HCEC 1CT (cell line): ENCODE results near the gene ZNF564.
"Not testable (repeated sequence)": the region's sequence is repeated elsewhere in the genome, so short reads cannot be mapped to it uniquely, and the experiment has no call there.

Experiments
- DNase-seq: peaks from one replicate; pipeline ENCODE4 v3.0.0-alpha.2; 2017

Gene ZNF564

GRCh38 chr19:12551060-12551832, at the start of gene ZNF564:
ZNF564 (minus strand) TSS chr19:12551482; CDS start chr19:12551332, 150 bp downstream.
- DNase-seq = peak; percentile 98

GRCh38 chr19:12597594-12597993, 46.3 kb upstream of the ZNF564 start:
- DNase-seq = no peak

- DNase-seq = no peak
Observed at GRCh38 chr19:12596927-12597548, 45.8 kb upstream of the ZNF564 start.

GRCh38 chr19:12596485-12596884, 45.2 kb upstream of the ZNF564 start:
- no peak for DNase-seq

- DNase-seq = no peak
Observed at GRCh38 chr19:12581100-12581499, 29.8 kb upstream of the ZNF564 start.

- DNase-seq = peak; percentile 84
Observed at GRCh38 chr19:12580180-12580694, 29.0 kb upstream of the ZNF564 start.

- DNase-seq = no peak
Observed at GRCh38 chr19:12578641-12579040, 27.4 kb upstream of the ZNF564 start.

- no peak for DNase-seq
Observed at GRCh38 chr19:12574036-12574435, 22.8 kb upstream of the ZNF564 start.

GRCh38 chr19:12567951-12568350, 16.7 kb upstream of the ZNF564 start:
- peak; percentile 2 for DNase-seq

GRCh38 chr19:12566380-12566779, 15.1 kb upstream of the ZNF564 start:
- not testable (repeated sequence) for DNase-seq

- peak; percentile 81 for DNase-seq
Observed at GRCh38 chr19:12564016-12564664, 12.9 kb upstream of the ZNF564 start.

GRCh38 chr19:12555456-12555930, 4.2 kb upstream of the ZNF564 start:
- DNase-seq = no peak

GRCh38 chr19:12546903-12547302, 4.4 kb downstream of the ZNF564 start:
- DNase-seq = no peak

GRCh38 chr19:12546068-12546467, 5.2 kb downstream of the ZNF564 start:
- DNase-seq = no peak

GRCh38 chr19:12545267-12545666, 6.0 kb downstream of the ZNF564 start:
- no peak for DNase-seq

- DNase-seq = no peak
Observed at GRCh38 chr19:12544401-12544876, 6.8 kb downstream of the ZNF564 start.

GRCh38 chr19:12543855-12544254, 7.4 kb downstream of the ZNF564 start:
- DNase-seq = no peak

GRCh38 chr19:12527034-12527836, 24.0 kb downstream of the ZNF564 start:
- DNase-seq = peak; percentile 12

GRCh38 chr19:12526542-12526941, 24.7 kb downstream of the ZNF564 start:
- no peak for DNase-seq

- DNase-seq = no peak
Observed at GRCh38 chr19:12521996-12522395, 29.3 kb downstream of the ZNF564 start.

GRCh38 chr19:12513531-12514061, 37.7 kb downstream of the ZNF564 start:
- no peak for DNase-seq

- no peak for DNase-seq
Observed at GRCh38 chr19:12497032-12497431, 54.2 kb downstream of the ZNF564 start.
